ENCODE measurements around the gene ASH1L.
"Not testable (repeated sequence)": the region's sequence is repeated elsewhere in the genome, so short reads cannot be mapped to it uniquely, and the experiment has no call there.

Gene ASH1L

GRCh38 chr1:155486952-155487351, 75.7 kb downstream of the ASH1L start:
- DNase-seq, result not testable (repeated sequence)

DNA sequence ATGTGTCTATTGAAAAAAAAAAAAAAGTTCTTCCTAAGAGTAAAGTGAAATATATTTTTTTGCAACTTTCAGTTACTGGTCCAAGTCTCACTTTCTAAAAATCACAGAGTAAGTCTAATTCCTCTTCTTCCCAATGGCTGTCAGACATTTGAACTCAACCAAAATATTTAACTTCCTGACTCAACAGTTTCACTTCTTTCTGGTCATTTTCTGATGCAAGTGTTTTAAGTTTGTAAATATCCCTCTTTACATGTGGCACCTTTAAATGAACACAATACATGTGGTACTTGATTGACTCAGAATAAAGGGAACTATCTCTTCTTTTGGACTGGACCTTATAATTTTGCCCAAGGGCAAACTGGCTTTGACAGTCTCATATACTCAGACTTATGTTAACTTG, 76.7 kb downstream of the ASH1L start:
- no peak for DNase-seq

- DNase-seq, result no peak
These were observed 77.4 kb downstream of the ASH1L start for GRCh38 chr1:155485222-155485621.

GRCh38 chr1:155481741-155482241, 80.8 kb downstream of the ASH1L start:
- no peak for DNase-seq

GRCh38 chr1:155479205-155479604, 83.4 kb downstream of the ASH1L start:
- peak; percentile 65 for DNase-seq

DNA sequence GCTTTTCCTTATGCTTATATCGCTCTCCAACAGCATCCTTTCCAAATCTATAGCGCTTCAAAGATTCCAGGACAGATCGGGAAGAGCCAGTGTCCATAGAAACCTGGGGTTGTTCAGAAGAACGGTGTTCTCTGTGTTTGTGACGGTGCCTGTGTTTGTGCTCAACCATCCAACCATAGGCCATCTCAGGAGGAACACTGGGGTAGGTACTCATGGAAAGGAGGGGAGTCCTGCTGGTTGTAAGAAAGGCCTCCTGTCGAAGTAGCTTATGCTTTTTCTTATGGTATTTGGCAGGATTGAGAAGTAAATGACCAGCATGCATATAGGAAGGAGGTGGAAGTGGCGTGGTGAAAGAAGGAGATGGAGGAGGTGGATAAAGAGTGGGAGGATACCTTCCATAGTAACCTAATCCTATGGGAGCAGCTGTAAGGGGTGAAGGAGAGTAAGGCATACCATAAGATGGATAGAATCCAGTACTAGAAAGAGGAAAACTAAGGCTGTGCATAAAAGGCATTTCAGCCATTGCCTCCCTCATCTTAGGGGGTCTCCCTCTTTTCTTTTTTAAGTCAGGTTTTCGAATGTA, 84.2 kb downstream of the ASH1L start:
- no peak for DNase-seq

DNA sequence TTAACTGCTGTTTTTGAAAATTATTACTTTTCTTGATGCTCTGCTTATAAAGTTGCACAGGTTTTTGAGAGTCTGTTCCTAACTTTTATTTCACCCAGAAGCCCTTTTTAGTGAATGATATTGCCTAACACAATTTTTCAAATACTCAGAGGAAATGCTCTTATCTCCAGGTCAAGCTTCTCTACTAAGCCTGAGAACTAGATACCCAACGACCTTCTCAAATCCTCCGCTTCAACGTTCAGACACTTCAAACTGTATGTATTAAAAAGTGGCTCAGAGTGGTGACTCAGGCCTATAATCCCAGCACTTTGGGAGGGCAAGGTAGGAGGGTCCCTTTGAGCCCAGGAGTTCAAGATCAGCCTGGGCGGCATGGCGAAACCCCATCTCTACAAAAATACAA, 88.5 kb downstream of the ASH1L start:
- no peak for DNase-seq

DNA sequence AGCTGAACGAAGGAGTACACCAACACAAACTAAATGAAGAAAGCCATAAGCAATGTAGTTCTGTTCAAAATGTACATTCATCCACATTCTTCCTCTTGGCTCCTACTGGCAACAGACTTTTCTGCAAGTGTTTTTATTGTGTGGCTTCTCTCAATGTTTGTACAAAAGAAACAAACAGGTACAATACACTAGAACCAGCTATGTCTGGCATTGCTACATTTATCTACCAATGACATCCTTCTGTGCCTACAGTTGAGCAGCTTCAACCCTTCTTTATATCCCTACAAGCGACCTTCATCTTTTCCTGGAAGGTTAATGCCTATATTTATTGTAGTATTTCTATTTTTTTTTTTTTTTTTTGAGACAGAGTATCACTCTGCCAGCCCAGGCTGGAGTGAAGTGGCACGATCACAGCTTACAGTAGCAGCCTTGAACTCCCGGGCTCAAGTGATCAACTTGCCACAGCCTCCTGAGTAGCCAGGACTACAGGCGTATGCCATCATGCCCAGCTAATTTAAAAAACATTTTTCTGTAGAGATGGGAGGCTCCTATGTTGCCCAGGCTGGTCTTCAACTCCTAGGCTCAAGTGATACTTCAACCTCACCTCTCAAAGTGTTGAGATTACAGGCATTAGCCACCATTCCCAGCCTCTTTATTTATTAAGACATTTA, 89.3 kb downstream of the ASH1L start:
- DNase-seq, result no peak

DNA sequence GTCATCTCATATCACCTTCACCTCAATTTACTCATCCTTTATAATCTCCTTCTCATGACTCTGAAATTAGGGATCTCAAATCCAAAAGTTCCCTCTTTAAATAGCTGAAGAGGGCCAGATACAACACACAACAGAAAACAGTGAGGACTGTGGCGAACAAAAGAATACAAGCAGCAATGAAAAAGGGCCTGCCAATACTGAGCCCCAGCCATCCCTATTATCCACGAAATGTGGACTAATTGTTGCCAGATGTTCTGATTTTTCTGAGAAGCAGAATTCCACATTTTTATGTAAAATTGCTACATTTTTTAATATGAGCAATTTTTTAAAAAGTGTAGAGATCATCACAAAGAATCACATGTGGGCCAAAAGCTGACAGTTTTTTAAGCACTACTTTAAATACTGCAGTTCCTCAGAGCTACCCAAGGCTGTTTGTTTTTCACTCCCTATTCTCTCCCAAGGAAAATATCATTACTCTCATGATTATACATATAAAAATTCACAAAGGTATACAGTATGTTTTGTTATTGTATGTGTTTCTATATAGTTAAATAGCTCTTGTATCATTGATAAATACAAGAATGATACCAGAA, 90.0 kb downstream of the ASH1L start:
- DNase-seq, result no peak

DNA sequence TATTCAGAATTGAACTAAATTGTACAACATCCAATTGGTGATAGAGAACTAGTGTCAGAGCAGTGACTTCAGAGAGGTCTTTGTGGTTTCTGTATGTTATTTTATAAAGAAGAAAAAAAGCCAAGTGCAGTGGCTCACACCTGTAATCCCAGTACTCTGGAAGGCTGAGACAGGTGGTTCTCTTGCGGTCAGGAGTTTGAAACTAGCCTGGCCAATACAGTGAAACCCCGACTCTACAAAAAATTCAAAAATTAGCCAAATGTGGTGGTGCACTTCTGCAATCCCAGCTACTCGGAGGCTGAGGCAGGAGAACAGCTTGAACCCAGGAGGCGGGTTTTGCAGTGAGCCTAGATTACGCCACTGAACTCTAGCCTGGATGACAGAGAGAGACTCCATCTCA, 90.7 kb downstream of the ASH1L start:
- DNase-seq, result no peak

GRCh38 chr1:155471026-155471425, 91.6 kb downstream of the ASH1L start:
- DNase-seq, result no peak

GRCh38 chr1:155466996-155467395, 95.6 kb downstream of the ASH1L start:
- peak; percentile 84 for DNase-seq

- DNase-seq, result no peak
These were observed 96.0 kb downstream of the ASH1L start for GRCh38 chr1:155466617-155466972.

- DNase-seq, result peak; percentile 91
These were observed 98.5 kb downstream of the ASH1L start for GRCh38 chr1:155463865-155464650.

GRCh38 chr1:155458111-155458510, 104.5 kb downstream of the ASH1L start:
- DNase-seq, result no peak

GRCh38 chr1:155457266-155457665, 105.3 kb downstream of the ASH1L start:
- no peak for DNase-seq

GRCh38 chr1:155455588-155456195, 106.9 kb downstream of the ASH1L start:
- DNase-seq, result peak; percentile 45

DNA sequence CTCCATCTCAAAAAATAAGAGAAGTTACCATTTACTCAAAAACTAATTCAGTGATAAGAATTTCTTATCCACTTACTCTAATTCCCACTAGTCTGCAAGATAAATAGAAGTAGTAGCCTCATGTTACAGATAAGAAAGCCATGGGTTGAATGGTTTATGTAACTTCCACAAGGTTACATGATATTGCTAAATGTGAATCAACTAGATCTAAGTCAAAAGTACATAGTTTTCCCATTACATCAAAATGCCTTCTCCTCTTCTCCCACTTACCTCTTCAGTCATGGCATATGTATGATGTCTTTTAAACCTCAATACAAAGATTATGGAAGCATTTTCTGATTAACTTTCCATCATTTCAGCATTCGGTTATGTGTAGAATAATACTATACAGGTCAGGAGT, 108.5 kb downstream of the ASH1L start:
- DNase-seq, result peak; percentile 20

- no peak for DNase-seq
These were observed 109.5 kb downstream of the ASH1L start for GRCh38 chr1:155453141-155453540.

GRCh38 chr1:155451199-155451598, 111.4 kb downstream of the ASH1L start:
- DNase-seq, result no peak

DNA sequence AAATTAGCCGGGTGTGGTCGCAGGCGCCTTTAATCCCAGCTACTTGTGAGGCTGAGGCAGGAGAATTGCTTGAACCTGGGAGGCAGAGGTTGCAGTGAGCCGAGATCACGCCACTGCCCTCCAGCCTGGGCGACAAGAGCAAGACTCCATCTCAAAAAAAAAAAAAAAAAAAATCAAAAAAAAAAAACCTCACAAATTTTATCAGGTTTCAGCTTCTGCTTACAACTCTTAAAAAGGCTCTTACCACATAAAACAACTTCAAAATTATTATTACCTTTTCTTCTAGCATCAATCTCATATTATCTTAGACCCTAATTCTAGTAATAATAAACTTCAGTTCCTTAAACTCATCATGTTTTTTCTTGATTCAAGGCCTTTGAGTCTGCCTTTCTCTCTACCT, 120.2 kb downstream of the ASH1L start:
- DNase-seq, result not testable (repeated sequence)

- DNase-seq, result no peak
These were observed 125.2 kb downstream of the ASH1L start for GRCh38 chr1:155437405-155437804.

DNA sequence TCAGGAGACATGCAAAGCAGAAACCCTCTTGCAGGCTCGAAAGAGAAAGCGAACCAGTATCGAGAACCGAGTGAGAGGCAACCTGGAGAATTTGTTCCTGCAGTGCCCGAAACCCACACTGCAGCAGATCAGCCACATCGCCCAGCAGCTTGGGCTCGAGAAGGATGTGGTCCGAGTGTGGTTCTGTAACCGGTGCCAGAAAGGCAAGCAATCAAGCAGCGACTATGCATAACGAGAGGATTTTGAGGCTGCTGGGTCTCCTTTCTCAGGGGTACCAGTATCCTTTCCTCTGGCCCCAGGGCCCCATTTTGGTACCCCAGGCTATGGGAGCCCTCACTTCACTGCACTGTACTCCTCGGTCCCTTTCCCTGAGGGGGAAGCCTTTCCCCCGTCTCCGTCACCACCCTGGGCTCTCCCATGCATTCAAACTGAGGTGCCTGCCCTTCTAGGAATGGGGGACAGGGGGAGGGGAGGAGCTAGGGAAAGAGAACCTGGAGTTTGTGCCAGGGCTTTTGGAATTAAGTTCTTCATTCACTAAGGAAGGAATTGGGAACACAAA, 128.7 kb downstream of the ASH1L start:
- DNase-seq, result not testable (repeated sequence)

Measured in fibroblast of skin of right quadriceps (primary cell).